Panc1 (cell line): Measurements from ENCODE around the gene STAM. TPM values are rescaled to one million over a fixed set of nuclear protein-coding genes. Genes with fewer than 3 reads are reported as not detected.

Experiments
- ATAC-seq: fragments of 200-7000 bp; cut with Tn5 transposase; 2 replicates; pipeline ENCODE4 v1.9.1; 2020; ENCODE audit warnings: mild to moderate bottlenecking, moderate library complexity
- BruUV-seq: library from RNA; stranded (reverse); fragments of 400-500 nt; replicated peaks from 2 replicates; lab custom pipeline; 2021; lab: Mats Ljungman, UMichigan
- CTCF ChIA-PET: fragments of 300-600 bp; sonication (Branson Sonifier 250); formaldehyde crosslinking; loops from one replicate; lab custom pipeline; 2022; ENCODE audit warnings: antibody characterized with exemption; lab: Charles Lee
- POLR2A ChIA-PET: fragments of 300-600 bp; sonication (Branson Sonifier 250); formaldehyde crosslinking; loops from one replicate; lab custom pipeline; 2022; ENCODE audit warnings: antibody characterized with exemption; lab: Charles Lee
- DNase-seq: peaks from one replicate; pipeline ENCODE4 v3.0.0-alpha.2; 2010; ENCODE audit warnings: low read depth, low spot score
- H3K27ac ChIP-seq: 2 replicates; pipeline ENCODE4 v1.5.1; 2011; ENCODE audit warnings: mild to moderate bottlenecking, low read length, inconsistent platforms
- H3K27me3 ChIP-seq: fragments of 200-500 bp; sonication (Bioruptor generic); 2 replicates; pipeline ENCODE4 v1.6.0; 2014; ENCODE audit warnings: low read length, inconsistent platforms; ENCODE audit not compliant: control insufficient read depth, insufficient read depth
- H3K36me3 ChIP-seq: fragments of 200-500 bp; sonication (Bioruptor generic); 2 replicates; pipeline ENCODE4 v1.5.1; 2014; ENCODE audit warnings: inconsistent platforms, mild to moderate bottlenecking, low read length, moderate library complexity; ENCODE audit not compliant: control insufficient read depth, insufficient read depth
- H3K4me1 ChIP-seq: 2 replicates; pipeline ENCODE4 v1.5.1; 2011; ENCODE audit warnings: inconsistent platforms, mild to moderate bottlenecking, low read length, moderate library complexity; ENCODE audit not compliant: control insufficient read depth, insufficient read depth
- H3K4me3 ChIP-seq, 2 experiments: 2 replicates each; pipeline ENCODE4 v1.5.1; 2011 to 2012; ENCODE audit warnings: low read depth in 2 of 2, low read length in 2 of 2, mild to moderate bottlenecking in 2 of 2, inconsistent platforms in 1 of 2, moderate library complexity in 1 of 2
- H3K9me3 ChIP-seq: fragments of 200-500 bp; sonication (Bioruptor generic); 2 replicates; pipeline ENCODE4 v1.5.1; 2014; ENCODE audit warnings: low read depth, mild to moderate bottlenecking, inconsistent platforms, low read length, moderate library complexity; ENCODE audit not compliant: control insufficient read depth, insufficient read depth
- CTCF ChIP-seq: fragments of 450-650 bp; IDR thresholded peaks from 2 replicates; pipeline ENCODE4 v1.5.1; 2017; ENCODE audit warnings: mild to moderate bottlenecking
- POLR2AphosphoS5 ChIP-seq: IDR thresholded peaks from 2 replicates; pipeline ENCODE4 v1.6.1; 2012; ENCODE audit warnings: mild to moderate bottlenecking, low read depth, low read length, moderate library complexity
- REST ChIP-seq, 2 experiments: IDR thresholded peaks; 2 replicates each; pipeline ENCODE4 v1.6.1; 2011 to 2012; ENCODE audit warnings: low read depth in 2 of 2, control low read depth in 1 of 2, low read length in 1 of 2, mild to moderate bottlenecking in 1 of 2, moderate library complexity in 1 of 2; ENCODE audit not compliant: insufficient read depth in 1 of 2
- SIN3A ChIP-seq: IDR thresholded peaks from 2 replicates; pipeline ENCODE4 v1.6.1; 2012; ENCODE audit warnings: low read depth, mild to moderate bottlenecking, low read length, moderate library complexity, borderline replicate concordance; ENCODE audit not compliant: insufficient read depth
- TCF7L2 ChIP-seq: IDR thresholded peaks from 2 replicates; pipeline ENCODE4 v1.6.1; 2011; ENCODE audit warnings: mild to moderate bottlenecking, low read depth, low read length, inconsistent platforms
- in situ Hi-C: cut with HindIII; loops from 2 replicates; pipeline ENCODE4 v1.10.0; 2016; ENCODE audit warnings: low sequenced_read_pairs, low pct_unique_long_range_greater_than_20kb
- intact Hi-C: fragments of 100-400 bp; cut with micrococcal nuclease; formaldehyde crosslinking; loops from one replicate; pipeline ENCODE4 v1.10.0; 2022; ENCODE audit not compliant: unreplicated experiment
- total RNA-seq: library from RNA; stranded (reverse); gene quantifications from one replicate; pipeline ENCODE4 v1.2.1, GENCODE V29; 2021; ENCODE audit not compliant: unreplicated experiment

The STAM gene
- total RNA-seq, 1 experiment from 2014 or later = 18.9 TPM

GRCh38 chr10:17683541-17683940 is 39.6 kb downstream of the STAM start:
- Histone ChIP-seq H3K27ac (peak overlapping the region; percentile 17; the same call in 1 of the 2 replicates), H3K4me1 (no peaks in the 10 kb centered on the region), H3K27me3 (no peaks in the 10 kb centered on the region), H3K36me3 (no peaks in the 10 kb centered on the region), H3K4me3 (no peak overlapping the region), H3K9me3 (no peaks in the 10 kb centered on the region)
- ChIA-PET POLR2A (no interaction called here), CTCF (no interaction called here)
- no TSS peak for BruUV-seq
- DNase-seq (no peak), ATAC-seq (no peak)
- no peak for TF ChIP-seq POLR2AphosphoS5
- TF ChIP-seq SIN3A = no peak
- no peak for TF ChIP-seq CTCF
- no peak for TF ChIP-seq REST (IDR thresholded peaks at IDR 0.05; ENCODE audit: insufficient read depth in 1 of 2, low read depth in 2 of 2, low read length in 1 of 2)
- TF ChIP-seq TCF7L2 = no peak
- in situ Hi-C loops (no loop called here), intact Hi-C loops (no loop called here)

- ChIA-PET POLR2A (no interaction called here), CTCF (no interaction called here)
- no peaks in the 10 kb centered on the region for H3K9me3 ChIP-seq
- H3K27me3 ChIP-seq = no peaks in the 10 kb centered on the region
- H3K36me3 ChIP-seq = no peaks in the 10 kb centered on the region
- intact Hi-C loops (no loop called here), in situ Hi-C loops (no loop called here)
- no peaks in the 10 kb centered on the region for H3K4me1 ChIP-seq
- DNase-seq = no peak
- no peak overlapping the region for H3K4me3 ChIP-seq
- no TSS peak for BruUV-seq
- ATAC-seq = no peak
- no peak for TF ChIP-seq TCF7L2
- no peak for TF ChIP-seq SIN3A
- no peak for TF ChIP-seq CTCF
- TF ChIP-seq POLR2AphosphoS5 = no peak
- no peak for TF ChIP-seq REST (IDR thresholded peaks at IDR 0.05; ENCODE audit: insufficient read depth in 1 of 2, low read depth in 2 of 2, low read length in 1 of 2)
- no peak overlapping the region for H3K27ac ChIP-seq
Measured at GRCh38 chr10:17684537-17684936, 40.6 kb downstream of the STAM start.
